K562 (cell line): Measurements from ENCODE around the gene RPL10A. TPM values are rescaled to one million over a fixed set of nuclear protein-coding genes. Genes with fewer than 3 reads are reported as not detected.

Experiments used
- ATAC-seq: fragments of 200-7000 bp; cut with Tn5 transposase; 3 replicates; pipeline ENCODE4 v1.9.1; 2020; ENCODE audit warnings: moderate library complexity
- BruUV-seq: library from RNA; stranded (reverse); fragments of 400-500 nt; replicated peaks from 2 replicates; lab custom pipeline; 2021; lab: Mats Ljungman, UMichigan
- CTCF ChIA-PET: fragments of 300-600 bp; formaldehyde crosslinking; extraction: SDS; loops from one replicate; lab custom pipeline; 2021; ENCODE audit warnings: low intra/inter-chr PET ratio; lab: Yijun Ruan, JAX
- POLR2A ChIA-PET: fragments of 300-600, 350-650 bp; sonication (Branson Sonifier 250); formaldehyde crosslinking; extraction: SDS; loops from one replicate; lab custom pipeline; 2021; ENCODE audit warnings: antibody characterized with exemption, inconsistent platforms; lab: Yijun Ruan, JAX
- DNase-seq, 4 experiments: peaks; one replicate each; pipeline versions ENCODE4 v3.0.0 to v3.0.0-alpha.2; 2011 to 2018; ENCODE audit warnings: low spot score in 3 of 4, mixed read lengths in 3 of 4; ENCODE audit errors: extremely low read depth in 1 of 4
- FAIRE-seq: peaks from 2 replicates; lab custom pipeline; 2011; peaks lifted over from hg19 to GRCh38; lab: Jason Lieb, UNC
- H2AFZ ChIP-seq: 2 replicates; pipeline ENCODE4 v1.6.0; 2011; ENCODE audit warnings: low read depth, low read length, control low read depth, inconsistent platforms
- H3K27ac ChIP-seq: fragments of 200-600 bp; 3 replicates; pipeline ENCODE4 v1.8.0; 2011; ENCODE audit warnings: low read depth, mild to moderate bottlenecking, control low read depth, inconsistent platforms, low read length, moderate library complexity, mixed read lengths; ENCODE audit errors: extremely low read depth
- H3K27me3 ChIP-seq, 2 experiments: fragments of 300-600 bp in 1 of 2; 2 replicates in 1 of 2; 3 replicates in 1 of 2; pipeline versions ENCODE4 v1.6.0 to v1.8.0; 2011; ENCODE audit warnings: inconsistent platforms in 2 of 2, low read length in 2 of 2, mild to moderate bottlenecking in 1 of 2, mixed read lengths in 1 of 2, moderate library complexity in 1 of 2; ENCODE audit not compliant: control insufficient read depth in 2 of 2, insufficient read depth in 2 of 2
- H3K36me3 ChIP-seq: fragments of 300-600 bp; 3 replicates; pipeline ENCODE4 v1.8.0; 2011; ENCODE audit warnings: mild to moderate bottlenecking, low read length, inconsistent platforms; ENCODE audit not compliant: control insufficient read depth, insufficient read depth
- H3K4me1 ChIP-seq, 2 experiments: fragments of 200-600 bp in 1 of 2; replicated peaks in 1 of 2; 2 replicates in 1 of 2; 3 replicates in 1 of 2; pipeline versions ENCODE4 v1.5.1 to v1.8.0; 2011; ENCODE audit warnings: inconsistent platforms in 2 of 2, low read length in 2 of 2, mild to moderate bottlenecking in 1 of 2, mixed read lengths in 1 of 2, moderate library complexity in 1 of 2; ENCODE audit not compliant: control insufficient read depth in 2 of 2, insufficient read depth in 2 of 2
- H3K4me2 ChIP-seq: 2 replicates; pipeline ENCODE4 v1.6.1; 2011; ENCODE audit warnings: low read length, control low read depth, inconsistent platforms, mixed read lengths; ENCODE audit not compliant: insufficient read depth
- H3K4me3 ChIP-seq: fragments of 200-600 bp; sonication (generic), shearing (Covaris generic); 2 replicates; pipeline ENCODE4 v1.5.1; 2016; ENCODE audit warnings: control low read depth, inconsistent platforms
- H3K79me2 ChIP-seq: fragments of 200-600 bp; 3 replicates; pipeline ENCODE4 v1.8.0; 2011; ENCODE audit warnings: low read length, inconsistent platforms; ENCODE audit not compliant: control insufficient read depth, insufficient read depth
- H3K9ac ChIP-seq, 2 experiments: 2 replicates each; pipeline versions ENCODE4 v1.6.0 to v1.6.1; 2011; ENCODE audit warnings: low read depth in 2 of 2, low read length in 2 of 2, control low read depth in 1 of 2, inconsistent platforms in 1 of 2, mild to moderate bottlenecking in 1 of 2, mixed read lengths in 1 of 2; ENCODE audit not compliant: insufficient read depth in 1 of 2
- H3K9me1 ChIP-seq: one replicate; pipeline ENCODE4 v1.6.0; 2011; ENCODE audit warnings: inconsistent platforms, mild to moderate bottlenecking, low read length, moderate library complexity; ENCODE audit not compliant: control insufficient read depth, insufficient read depth
- H3K9me3 ChIP-seq: replicated peaks from 2 replicates; pipeline ENCODE4 v1.5.1; 2011; ENCODE audit warnings: low read depth, low read length, inconsistent platforms; ENCODE audit not compliant: control insufficient read depth, insufficient read depth
- H4K20me1 ChIP-seq: replicated peaks from 2 replicates; pipeline ENCODE4 v1.6.1; 2011; ENCODE audit warnings: low read length, inconsistent platforms, mixed read lengths; ENCODE audit not compliant: control insufficient read depth, insufficient read depth
- PCBP1 ChIP-seq: fragments of 200-400 bp; formaldehyde crosslinking; IDR thresholded peaks from 2 replicates; pipeline ENCODE4 v1.6.1; 2018; ENCODE audit warnings: mild to moderate bottlenecking, low read depth, low read length; ENCODE audit not compliant: poor library complexity, severe bottlenecking
- ZBTB2 ChIP-seq: fragments of 450-650 bp; IDR thresholded peaks from 2 replicates; pipeline ENCODE4 v1.6.1; 2016; ENCODE audit warnings: antibody characterized with exemption
- WGBS: fragments of 100-300 bp; shearing (Covaris generic); methylation state at CpG from one replicate; pipeline ENCODE4 v1.1.6; 2016; ENCODE audit warnings: low coverage, mixed read lengths; ENCODE audit not compliant: insufficient coverage; ENCODE audit errors: missing lambda C conversion rate; 5-methylcytosine and 5-hydroxymethylcytosine counted together
- in situ Hi-C: fragments of 300-500 bp; cut with MboI; formaldehyde crosslinking; loops from 4 replicates; pipeline ENCODE4 v1.15.0; 2018; ENCODE audit warnings: inconsistent platforms, mixed read lengths
- intact Hi-C: fragments of 100-400 bp; cut with micrococcal nuclease; formaldehyde crosslinking; loops from 2 replicates; pipeline ENCODE4 v1.14.2; 2022
- polyA plus RNA-seq, 8 experiments: library from polyadenylated mRNA; depleted of rRNA in 4 of 8; stranded (reverse) in 5 of 8; unstranded in 3 of 8; fragments of >200 nt; fragmentation: Nextera tagmentation in 2 of 8; fragmentation: Illumina TruSeq in 1 of 8; extraction: Ambion mirVana in 2 of 8; extraction: Trizol in 1 of 8; gene quantifications; 2 replicates each; pipeline versions ENCODE4 v1.2.1 to v1.2.3, GENCODE V29; 2011 to 2014; ENCODE audit warnings: inconsistent platforms in 1 of 8, missing spikeins in 1 of 8
- total RNA-seq, 7 experiments: library from RNA; depleted of rRNA in 6 of 7; stranded (reverse); fragments of >200 nt in 6 of 7; fragmentation: Illumina TruSeq in 2 of 7; extraction: Trizol in 2 of 7; gene quantifications; 2 replicates each; pipeline versions ENCODE4 v1.2.1 to v1.2.3, GENCODE V29; 2011 to 2021; ENCODE audit warnings: low replicate concordance in 1 of 7

RPL10A gene
- total and polyA plus RNA-seq, 9 of the 15 experiments (the other 6 are each of a cell fraction or from before 2014, with no cell fraction given): 1,589 to 3,237 (median 2,116) TPM

GRCh38 chr6:35511562-35511941, 43.4 kb downstream of the RPL10A start:
- H3K9me1 ChIP-seq: no peaks in the 10 kb centered on the region

More at GRCh38 chr6:35511562-35511941, 43.4 kb downstream of the RPL10A start:
- Histone ChIP-seq H3K4me1 (peaks cover 0 to 5% of the 10 kb centered on the region in 2 experiments; a peak in 1 of 5 replicates), H4K20me1 (peaks cover 7% of the 10 kb centered on the region; the same call in 1 of the 2 replicates), H3K79me2 (no peaks in the 10 kb centered on the region), H3K4me2 (no peak overlapping the region), H3K9ac (peak overlapping the region in 1 of 2 experiments; percentile 39; a peak in 1 of 4 replicates), H3K27me3 (peaks cover 33 to 54% of the 10 kb centered on the region in 2 experiments), H3K27ac (no peak overlapping the region), H2AFZ (no peak overlapping the region), H3K36me3 (no peaks in the 10 kb centered on the region), H3K9me3 (no peaks in the 10 kb centered on the region), H3K4me3 (no peak overlapping the region)
- ATAC-seq (no peak), FAIRE-seq (no peak), DNase-seq (no peak)
- in situ Hi-C loops (no loop called here), intact Hi-C loops (no loop called here)
- TF ChIP-seq ZBTB2 (no peak), PCBP1 (peak; percentile 37)
- 20% methylated on average over 25 of the region's 32 CpGs for WGBS
- ChIA-PET POLR2A (interaction anchor here (0.5 kb wide), 1 partner anchor 240 kb away, joined by 4 read pairs; no protein-coding TSS in a partner anchor), CTCF (no interaction called here)
- BruUV-seq: no TSS peak
